Right lobe of liver (tissue), 6 donors: ENCODE results near the gene SH3RF3. TPM values are rescaled to one million over a fixed set of nuclear protein-coding genes. Genes with fewer than 3 reads are reported as not detected.

Source experiments
- ATAC-seq, 4 donors: fragments of 200-7000 bp; cut with Tn5 transposase; one replicate each; pipeline ENCODE4 v1.9.1; 2020; ENCODE audit warnings: mild to moderate bottlenecking in 4 of 4, moderate library complexity in 4 of 4
- DNase-seq, 3 donors: peaks; one replicate each; pipeline ENCODE4 v3.0.0-alpha.2; 2020
- H3K27ac ChIP-seq, 3 donors: fragments of 200-600 bp; one replicate each; pipeline ENCODE4 v1.8.0; 2022
- H3K27me3 ChIP-seq, 2 donors: fragments of 200-600 bp; one replicate each; pipeline ENCODE4 v1.8.0; 2022
- H3K36me3 ChIP-seq, 4 donors: fragments of 200-600 bp; sonication (generic) in 1 of 4; one replicate each; pipeline versions ENCODE4 v1.5.1 to v1.8.0; 2017 to 2022; ENCODE audit warnings: control low read depth in 1 of 4
- H3K4me1 ChIP-seq, 4 donors: fragments of 200-600 bp; sonication (generic) in 1 of 4; one replicate each; pipeline versions ENCODE4 v1.5.1 to v1.8.0; 2017 to 2022; ENCODE audit warnings: control low read depth in 1 of 4
- H3K4me3 ChIP-seq, 3 donors: fragments of 200-600 bp; one replicate each; pipeline ENCODE4 v1.8.0; 2022
- H3K9me3 ChIP-seq, 4 donors: fragments of 200-600 bp; sonication (generic) in 1 of 4; one replicate each; pipeline versions ENCODE4 v1.5.1 to v1.8.0; 2017 to 2022; ENCODE audit warnings: control low read depth in 1 of 4
- CTCF ChIP-seq, 4 donors: fragments of 200-600 bp in 3 of 4; fragments of 450-650 bp in 1 of 4; IDR thresholded peaks; one replicate each; pipeline versions ENCODE4 v1.5.1 to v1.8.0; 2016 to 2022; ENCODE audit warnings: antibody characterized with exemption in 4 of 4, mild to moderate bottlenecking in 2 of 4
- POLR2A ChIP-seq: fragments of 450-650 bp; IDR thresholded peaks from one replicate; pipeline ENCODE4 v1.6.1; 2017; ENCODE audit warnings: antibody characterized with exemption, mild to moderate bottlenecking
- WGBS: methylation state at CpG from one replicate; pipeline ENCODE4 v1.1.6; 2018; ENCODE audit warnings: low coverage, low lambda C conversion rate; ENCODE audit not compliant: insufficient coverage; ENCODE audit errors: missing lambda C conversion rate; 5-methylcytosine and 5-hydroxymethylcytosine counted together
- intact Hi-C, 2 donors: fragments of 100-400 bp; cut with DNase I; formaldehyde crosslinking; loops; one replicate each; pipeline versions ENCODE4 v1.11.2 to v1.14.1; 2022
- total RNA-seq, 6 experiments: library from RNA; depleted of rRNA in 2 of 6; stranded (reverse); fragments of >200 nt in 2 of 6; fragmentation: NEBNext Ultra II Directional in 3 of 6; extraction: Animal tissue kit (Norgen Biotek cat#: 25700) in 3 of 6; gene quantifications; one replicate each; pipeline versions ENCODE4 v1.1.0 to v1.2.4, GENCODE V29; 2016 to 2023
- donor health status: DM: no; HTN: yes; CAD: no.
- donor health status: DM: no; HTN: no; CAD: no.
- donor health status: DM: no; HTN: no; CAD: no.
- donor health status: DM: no; HTN: yes; CAD: no.
- donor health status: DM: no; HTN: yes; CAD: no.

Gene SH3RF3
- total RNA-seq, 6 experiments from 2014 or later: 0.68 to 1.6 (median 1.2) TPM

- no peak for TF ChIP-seq CTCF (IDR thresholded peaks at IDR 0.05)
- TF ChIP-seq POLR2A: no peak
- H3K9me3 ChIP-seq: no peaks in the 10 kb centered on the region
- WGBS: 75% methylated on average over 3 of the region's 3 CpGs
- no peak overlapping the region for H3K27ac ChIP-seq
- intact Hi-C loops: no loop called here
- no peaks in the 10 kb centered on the region for H3K4me1 ChIP-seq
- DNase-seq (no peak), ATAC-seq (no peak)
- H3K4me3 ChIP-seq: no peak overlapping the region
- H3K27me3 ChIP-seq: no peaks in the 10 kb centered on the region
- H3K36me3 ChIP-seq: no peaks in the 10 kb centered on the region
Observed at GRCh38 chr2:109150559-109150958, 21.6 kb downstream of the SH3RF3 start.

- no peak for DNase-seq
- WGBS: 75% methylated on average over 4 of the region's 4 CpGs
- no peak for ATAC-seq
- Histone ChIP-seq H3K4me3 (no peak overlapping the region), H3K27me3 (no peaks in the 10 kb centered on the region), H3K4me1 (no peaks in the 10 kb centered on the region), H3K36me3 (no peaks in the 10 kb centered on the region), H3K9me3 (no peaks in the 10 kb centered on the region), H3K27ac (no peak overlapping the region)
- TF ChIP-seq POLR2A (no peak), CTCF (IDR thresholded peaks at IDR 0.05) (no peak)
- intact Hi-C loops: no loop called here
Observed at GRCh38 chr2:109151519-109151918, 22.5 kb downstream of the SH3RF3 start.

- H3K36me3 ChIP-seq: no peaks in the 10 kb centered on the region
- 55% methylated on average over 8 of the region's 10 CpGs for WGBS
- no peak for ATAC-seq
- TF ChIP-seq CTCF (IDR thresholded peaks at IDR 0.05) (no peak), POLR2A (no peak)
- H3K4me3 ChIP-seq: no peak overlapping the region
- no peak for DNase-seq
- no peaks in the 10 kb centered on the region for H3K4me1 ChIP-seq
- H3K9me3 ChIP-seq: no peaks in the 10 kb centered on the region
- H3K27me3 ChIP-seq: no peaks in the 10 kb centered on the region
- intact Hi-C loops: no loop called here
- no peak overlapping the region for H3K27ac ChIP-seq
Observed at GRCh38 chr2:109153005-109153784, 24.2 kb downstream of the SH3RF3 start.

GRCh38 chr2:109153807-109154206 lies 24.8 kb downstream of the SH3RF3 start:
- no peak for ATAC-seq
- DNase-seq: no peak

More at GRCh38 chr2:109153807-109154206, 24.8 kb downstream of the SH3RF3 start:
- no peaks in the 10 kb centered on the region for H3K36me3 ChIP-seq
- intact Hi-C loops: no loop called here
- 81% methylated on average over 5 of the region's 5 CpGs for WGBS
- H3K27ac ChIP-seq: no peak overlapping the region
- no peak overlapping the region for H3K4me3 ChIP-seq
- TF ChIP-seq CTCF (IDR thresholded peaks at IDR 0.05) (no peak), POLR2A (no peak)
- H3K27me3 ChIP-seq: no peaks in the 10 kb centered on the region
- H3K9me3 ChIP-seq: no peaks in the 10 kb centered on the region
- H3K4me1 ChIP-seq: no peaks in the 10 kb centered on the region
